Measurements from ENCODE around the gene CD7.

The CD7 gene

GRCh38 chr17:82328141-82328993 is 11.0 kb upstream of the CD7 start:
- no peak for DNase-seq

- DNase-seq, result no peak
These were observed 10.3 kb upstream of the CD7 start for GRCh38 chr17:82327757-82328140.

DNA sequence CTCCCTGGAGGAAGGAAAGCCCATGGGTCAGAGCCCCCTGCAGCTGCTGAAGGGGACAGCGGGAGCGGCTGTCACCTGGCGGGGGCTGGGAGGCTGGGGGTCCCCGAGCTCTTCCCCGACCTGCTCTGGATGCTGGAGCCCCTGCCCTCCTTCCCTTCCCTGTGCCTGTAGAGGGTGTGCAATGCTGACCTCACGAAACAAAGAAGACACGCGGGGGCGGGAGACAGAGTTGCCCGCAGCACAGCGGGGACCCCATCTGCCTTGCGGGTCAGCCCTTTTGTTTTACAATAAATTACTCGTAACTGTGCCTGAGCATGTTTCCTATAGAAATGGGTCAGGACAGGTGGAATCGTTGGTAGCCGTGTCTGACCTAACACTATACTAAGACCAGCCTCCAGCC is 9.9 kb upstream of the CD7 start:
- DNase-seq, result no peak

DNA sequence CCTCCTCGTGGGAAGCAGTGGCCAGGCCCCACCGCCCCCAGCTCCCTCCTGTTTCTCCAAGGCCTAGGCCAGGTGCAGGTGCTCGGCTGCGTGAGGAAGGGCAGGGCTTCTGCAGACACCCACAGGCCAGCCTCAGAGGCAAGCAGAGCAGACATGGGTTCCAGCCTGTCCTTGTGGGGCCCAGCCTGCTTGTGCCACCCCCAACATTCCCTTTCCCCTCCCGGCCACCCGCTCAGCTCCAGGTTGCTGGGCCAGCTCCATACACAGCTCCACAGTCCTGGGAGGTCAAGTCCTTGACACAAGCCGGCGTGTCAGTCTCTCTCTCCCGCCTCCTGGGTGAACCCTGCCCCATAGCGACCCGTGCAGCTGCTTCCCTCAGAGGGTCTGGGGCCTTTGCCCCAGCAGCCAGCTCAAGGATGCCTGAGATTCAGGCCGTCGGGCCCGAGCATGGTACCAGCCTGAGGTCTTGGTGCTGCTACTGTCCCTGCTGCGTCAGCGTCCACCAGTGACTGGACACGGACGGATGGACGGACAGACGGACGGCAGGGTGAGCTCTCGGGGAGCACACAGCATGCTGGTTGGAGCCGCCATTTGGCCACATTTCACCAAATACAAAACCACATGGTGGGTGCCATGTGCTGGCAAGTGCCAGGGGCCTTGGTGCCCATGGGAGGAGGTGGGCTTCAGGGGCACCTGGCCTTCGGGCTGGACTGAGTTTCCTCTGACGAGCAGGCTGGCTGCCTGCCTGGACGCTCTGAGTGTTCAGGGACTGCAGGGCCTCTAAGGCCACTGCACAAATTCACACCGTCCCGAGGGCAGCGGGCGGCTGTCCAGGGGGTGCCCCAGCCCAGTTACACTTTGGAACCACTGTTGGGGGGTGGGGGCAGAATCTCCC is 8.1 kb upstream of the CD7 start:
- no peak for DNase-seq

DNA sequence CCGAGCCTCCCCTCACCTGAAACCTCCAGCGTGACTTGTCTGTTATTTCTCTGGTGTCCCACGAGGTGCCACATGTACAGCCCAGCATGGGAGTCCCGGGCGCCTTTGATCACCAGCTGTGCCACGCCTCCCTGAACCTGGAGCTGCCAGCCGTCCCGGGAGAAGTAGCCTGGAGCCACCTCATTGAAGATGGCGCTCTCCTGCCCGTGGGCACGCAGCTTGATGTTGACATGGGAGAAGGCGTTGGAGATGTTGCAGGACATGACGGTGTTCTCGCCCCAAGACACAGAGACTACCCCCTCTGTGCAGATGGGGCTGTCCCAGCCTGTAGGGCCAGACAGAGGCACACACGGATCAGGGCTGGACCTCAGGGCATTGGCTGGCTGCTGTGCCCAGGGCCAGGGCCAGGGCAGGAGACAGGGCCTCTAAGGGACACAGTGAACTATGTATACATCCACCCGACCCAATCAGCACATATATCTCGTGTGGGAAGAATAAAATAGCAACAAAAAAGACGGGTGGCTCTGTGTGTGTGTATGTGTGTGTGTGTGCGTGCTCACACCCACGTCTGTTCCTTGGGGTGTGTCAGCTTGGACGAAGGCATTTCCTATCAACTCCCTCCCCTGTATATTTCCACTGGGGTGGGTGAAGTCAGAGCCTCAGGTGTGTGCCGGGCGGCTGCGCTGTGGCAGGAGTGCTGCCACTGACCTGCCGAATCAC is 7.3 kb upstream of the CD7 start:
- DNase-seq, result no peak

- no peak for DNase-seq
These were observed 6.3 kb upstream of the CD7 start for GRCh38 chr17:82323514-82324234.

- no peak for DNase-seq
These were observed 5.4 kb upstream of the CD7 start for GRCh38 chr17:82322526-82323453.

- DNase-seq, result no peak
These were observed 4.6 kb upstream of the CD7 start for GRCh38 chr17:82321947-82322466.

GRCh38 chr17:82320956-82321927 is 3.8 kb upstream of the CD7 start:
- DNase-seq, result no peak

DNA sequence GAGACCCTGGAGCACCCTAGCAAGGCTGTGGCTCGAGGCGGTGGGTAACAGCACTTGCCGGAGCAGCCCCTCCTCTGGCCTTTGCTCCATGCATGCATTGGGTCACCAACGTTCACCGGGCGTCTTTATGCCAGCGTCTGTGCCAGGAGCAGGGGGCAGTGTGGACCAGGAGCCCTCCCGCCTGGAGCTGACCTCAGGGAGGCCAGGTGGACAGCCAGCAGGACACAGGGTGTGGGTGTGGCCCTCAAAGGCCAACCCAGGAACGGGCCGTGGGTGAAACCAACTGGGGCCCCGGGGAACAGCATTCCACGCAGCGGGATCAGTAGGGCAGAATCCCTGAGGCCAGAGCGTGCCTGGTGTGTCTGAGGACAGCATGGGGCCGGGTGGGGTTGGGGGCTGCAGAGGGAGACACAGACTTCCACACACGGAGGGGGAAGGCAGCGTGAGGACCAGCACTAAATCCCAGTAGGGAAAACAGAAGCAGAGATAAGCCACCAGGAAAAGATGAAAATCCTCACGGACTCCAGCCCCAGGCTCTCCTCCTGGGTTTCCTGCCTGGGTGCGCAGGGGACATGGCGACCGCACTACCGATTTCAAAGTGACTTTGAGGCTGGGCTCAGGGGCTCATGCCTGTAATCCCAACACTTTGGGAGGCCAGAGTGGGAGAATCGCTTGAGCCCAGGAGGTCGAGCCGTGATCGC is 2.9 kb upstream of the CD7 start:
- DNase-seq, result no peak

DNA sequence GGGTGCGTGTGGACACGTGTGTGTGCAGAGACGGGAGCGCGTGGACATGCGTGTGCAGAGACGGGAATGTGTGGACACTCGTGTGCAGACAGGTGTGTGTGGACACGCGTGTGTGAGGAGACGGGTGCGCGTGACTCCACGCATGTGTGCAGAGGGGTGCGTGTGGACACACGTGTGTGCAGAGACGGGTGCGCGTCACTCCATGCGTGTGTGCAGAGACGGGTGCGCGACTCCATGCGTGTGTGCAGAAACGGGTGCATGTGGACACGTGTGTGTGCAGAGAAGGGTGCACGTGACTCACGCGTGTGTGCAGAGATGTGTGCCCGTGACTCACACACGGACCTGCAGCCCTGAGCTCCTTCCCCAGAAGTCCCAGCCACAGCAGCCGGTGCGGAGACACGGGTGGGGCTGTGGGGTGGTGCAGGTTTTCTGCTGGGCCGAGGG is 2.2 kb upstream of the CD7 start:
- DNase-seq, result no peak

DNA sequence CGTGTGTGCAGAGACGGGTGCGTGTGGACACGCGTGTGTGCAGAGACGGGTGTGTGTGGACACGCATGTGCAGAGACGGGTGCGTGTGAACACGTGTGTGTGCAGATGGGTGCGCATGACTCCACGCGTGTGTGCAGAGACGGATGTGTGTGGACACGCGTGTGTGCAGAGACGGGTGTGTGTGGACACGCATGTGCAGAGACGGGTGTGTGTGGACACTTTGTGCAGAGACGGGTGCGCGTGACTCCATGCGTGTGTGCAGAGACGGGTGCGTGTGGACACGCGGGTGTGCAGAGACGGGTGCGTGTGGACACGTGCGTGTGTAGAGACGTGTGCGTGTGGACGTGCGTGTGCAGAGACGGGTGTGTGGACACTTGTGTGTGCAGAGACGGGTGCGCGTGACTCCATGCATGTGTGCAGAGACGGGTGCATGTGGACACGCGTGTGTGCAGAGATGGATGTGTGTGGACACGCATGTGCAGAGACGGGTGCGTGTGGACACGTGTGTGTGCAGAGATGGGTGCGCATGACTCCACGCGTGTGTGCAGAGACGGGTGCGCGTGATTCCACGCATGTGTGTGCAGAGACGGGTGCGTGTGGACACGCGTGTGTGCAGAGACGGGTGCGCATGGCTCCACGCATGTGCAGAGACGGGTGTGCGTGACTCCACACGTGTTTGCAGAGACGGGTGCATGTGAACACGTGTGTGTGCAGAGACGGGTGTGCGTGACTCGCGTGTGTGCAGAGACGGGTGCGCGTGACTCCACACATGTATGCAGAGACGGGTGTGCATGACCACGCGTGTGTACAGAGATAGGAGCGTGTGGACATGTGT is 1.6 kb upstream of the CD7 start:
- no peak for DNase-seq

- no peak for DNase-seq
These were observed 726 bp upstream of the CD7 start for GRCh38 chr17:82318169-82318498.

DNA sequence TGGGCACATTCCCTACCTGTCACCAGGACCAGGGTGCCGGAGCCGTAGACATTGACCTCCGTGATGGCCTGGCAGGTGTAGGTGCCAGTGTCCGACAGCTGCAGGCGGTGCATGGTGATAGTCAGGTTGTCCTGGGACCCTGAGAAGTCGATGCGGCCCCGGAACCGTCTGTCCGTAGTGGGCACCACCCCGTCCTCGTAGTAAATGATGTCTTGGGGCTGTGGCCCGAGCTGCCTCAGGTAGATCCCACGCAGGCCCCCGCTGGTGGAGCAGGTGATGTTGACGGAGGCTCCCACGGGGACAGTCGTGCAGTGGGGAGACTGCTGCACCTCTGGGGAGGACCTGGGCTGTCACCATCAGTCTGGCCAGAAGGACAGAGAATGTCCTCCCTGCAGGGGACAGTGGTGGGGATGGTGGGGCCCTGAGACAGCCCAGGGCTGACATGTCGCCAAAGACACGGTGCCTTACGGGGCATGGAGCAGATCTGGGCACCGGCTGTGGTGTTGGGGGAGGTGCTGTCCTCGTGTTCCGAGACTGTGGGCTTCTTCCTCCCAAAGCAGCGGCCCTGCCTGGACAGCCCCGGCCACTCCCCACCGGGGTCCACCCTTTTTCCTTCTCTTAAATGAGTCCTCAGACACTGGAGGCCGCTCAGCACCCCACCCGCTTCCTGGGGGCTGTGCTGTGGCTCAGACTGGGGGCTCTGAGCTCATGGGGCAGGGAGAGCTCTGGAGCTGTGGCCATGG is 586 bp downstream of the CD7 start:
- no peak for DNase-seq

DNA sequence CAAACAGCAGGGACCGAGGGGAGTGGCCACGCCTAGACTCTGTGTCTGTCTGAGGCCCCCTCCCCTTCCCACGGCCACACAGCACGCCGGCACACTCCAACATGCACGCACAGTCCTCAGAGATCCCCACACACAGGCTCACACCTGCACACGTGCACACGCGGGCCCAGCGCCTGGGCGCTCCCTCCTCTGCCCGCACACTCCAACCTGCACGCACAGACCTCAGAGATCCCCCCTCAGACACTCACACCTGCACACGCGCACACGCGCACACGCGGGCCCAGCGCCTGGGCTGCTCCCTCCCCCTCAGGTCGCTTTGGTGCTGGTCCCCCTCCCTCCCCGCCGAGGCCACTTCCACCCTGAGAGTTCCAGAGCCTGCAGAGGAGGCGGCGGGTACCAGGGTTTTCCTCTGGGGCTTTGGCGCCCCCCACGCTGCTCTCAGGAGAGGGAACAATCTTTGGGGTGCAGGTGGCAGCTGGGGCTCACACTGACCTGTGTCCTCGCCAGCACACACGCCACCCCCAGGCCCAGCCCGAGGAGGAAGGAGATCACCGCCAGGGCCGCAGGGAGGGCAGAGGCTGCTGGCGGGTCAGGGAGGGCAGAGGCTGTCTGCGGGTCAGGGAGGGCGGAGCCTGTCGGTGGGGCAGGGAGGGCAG is 1.6 kb downstream of the CD7 start:
- DNase-seq, result no peak

DNA sequence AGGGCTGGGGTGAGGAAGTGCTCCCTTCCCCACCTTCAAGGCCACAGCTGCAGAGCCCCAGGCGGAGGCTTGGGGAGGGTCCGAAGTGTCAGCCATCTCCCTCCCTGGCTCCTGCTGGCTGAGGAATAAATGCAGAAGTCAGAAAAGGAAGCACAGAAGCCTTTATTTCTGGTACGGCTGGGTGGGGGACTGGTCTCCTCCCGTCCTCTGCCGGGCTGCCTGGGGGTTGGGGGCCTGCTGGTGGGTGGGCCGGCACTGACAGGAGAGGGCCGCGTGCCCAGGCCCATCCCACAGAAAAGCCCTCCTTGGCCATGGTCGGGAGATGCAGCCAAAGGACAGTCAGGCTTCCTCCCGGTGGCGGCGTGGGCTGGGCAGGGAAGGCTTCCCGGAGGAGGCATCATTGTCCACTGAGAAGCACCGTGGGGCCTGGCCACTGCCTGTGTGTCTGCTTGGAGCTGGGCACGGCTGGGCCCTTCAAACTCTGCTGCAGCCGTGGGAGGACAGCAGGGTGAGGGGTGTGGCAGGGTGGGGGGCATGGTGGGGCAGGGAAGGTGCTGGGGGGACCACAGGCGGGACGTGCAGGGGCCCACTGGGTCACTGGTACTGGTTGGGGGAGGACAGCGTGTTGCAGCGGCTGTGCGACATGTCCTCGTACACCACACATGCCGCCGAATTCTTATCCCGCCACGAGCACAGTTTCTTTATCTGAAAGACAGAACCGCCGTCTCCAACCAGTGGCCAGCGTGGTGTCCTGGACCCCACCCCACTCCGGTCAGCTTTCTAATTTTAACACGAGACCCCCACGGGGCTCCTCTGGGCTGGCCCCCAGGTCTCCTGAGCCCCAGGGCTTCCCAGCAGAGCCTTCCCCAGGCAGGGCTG is 2.4 kb downstream of the CD7 start:
- no peak for DNase-seq
